GM04504 (cell line): ENCODE results near the gene GATAD2A.
A peak's percentile ranks its signal among the peaks of the same experiment; 100 is the strongest.

Experiments
- DNase-seq: peaks from one replicate; pipeline ENCODE4 v3.0.0-alpha.2; 2012; ENCODE audit warnings: low read depth

Gene GATAD2A

GRCh38 chr19:19420570-19421298, 15.3 kb downstream of the GATAD2A start:
- no peak for DNase-seq

- DNase-seq: no peak
Measured at GRCh38 chr19:19421299-19421696, 15.8 kb downstream of the GATAD2A start.

GRCh38 chr19:19422156-19422555, 16.7 kb downstream of the GATAD2A start:
- DNase-seq: no peak

- no peak for DNase-seq
Measured at GRCh38 chr19:19423322-19423721, 17.8 kb downstream of the GATAD2A start.

GRCh38 chr19:19425170-19425875, 19.8 kb downstream of the GATAD2A start:
- DNase-seq: no peak

- no peak for DNase-seq
Measured at GRCh38 chr19:19426216-19426615, 20.7 kb downstream of the GATAD2A start.

- DNase-seq: no peak
Measured at GRCh38 chr19:19426799-19427198, 21.3 kb downstream of the GATAD2A start.

GRCh38 chr19:19427302-19427701, 21.8 kb downstream of the GATAD2A start:
- no peak for DNase-seq

GRCh38 chr19:19427944-19428343, 22.5 kb downstream of the GATAD2A start:
- DNase-seq: no peak

- DNase-seq: no peak
Measured at GRCh38 chr19:19428746-19429145, 23.3 kb downstream of the GATAD2A start.

GRCh38 chr19:19429361-19429760, 23.9 kb downstream of the GATAD2A start:
- no peak for DNase-seq

- DNase-seq: no peak
Measured at GRCh38 chr19:19432732-19433131, 27.3 kb downstream of the GATAD2A start.

- no peak for DNase-seq
Measured at GRCh38 chr19:19433666-19434213, 28.3 kb downstream of the GATAD2A start.

- peak; percentile 74 for DNase-seq
Measured at GRCh38 chr19:19434483-19435045, 29.1 kb downstream of the GATAD2A start.

GRCh38 chr19:19436137-19436691, 30.7 kb downstream of the GATAD2A start:
- DNase-seq: no peak

GRCh38 chr19:19438366-19439175, 33.1 kb downstream of the GATAD2A start:
- DNase-seq: no peak

- DNase-seq: no peak
Measured at GRCh38 chr19:19439176-19439482, 33.7 kb downstream of the GATAD2A start.

- no peak for DNase-seq
Measured at GRCh38 chr19:19443283-19443682, 37.8 kb downstream of the GATAD2A start.

- no peak for DNase-seq
Measured at GRCh38 chr19:19443902-19444680, 38.6 kb downstream of the GATAD2A start.

- no peak for DNase-seq
Measured at GRCh38 chr19:19444681-19445155, 39.2 kb downstream of the GATAD2A start.

GRCh38 chr19:19445288-19445687, 39.8 kb downstream of the GATAD2A start:
- no peak for DNase-seq
